Kidney tubule cell (primary cell): ENCODE data around the gene CPLANE2.
"Not testable (repeated sequence)": the region's sequence is repeated elsewhere in the genome, so short reads cannot be mapped to it uniquely, and the experiment has no call there.

Experiments used
- DNase-seq: peaks from one replicate; pipeline ENCODE4 v3.0.0-alpha.2; 2018; ENCODE audit warnings: low spot score

The CPLANE2 gene

DNA sequence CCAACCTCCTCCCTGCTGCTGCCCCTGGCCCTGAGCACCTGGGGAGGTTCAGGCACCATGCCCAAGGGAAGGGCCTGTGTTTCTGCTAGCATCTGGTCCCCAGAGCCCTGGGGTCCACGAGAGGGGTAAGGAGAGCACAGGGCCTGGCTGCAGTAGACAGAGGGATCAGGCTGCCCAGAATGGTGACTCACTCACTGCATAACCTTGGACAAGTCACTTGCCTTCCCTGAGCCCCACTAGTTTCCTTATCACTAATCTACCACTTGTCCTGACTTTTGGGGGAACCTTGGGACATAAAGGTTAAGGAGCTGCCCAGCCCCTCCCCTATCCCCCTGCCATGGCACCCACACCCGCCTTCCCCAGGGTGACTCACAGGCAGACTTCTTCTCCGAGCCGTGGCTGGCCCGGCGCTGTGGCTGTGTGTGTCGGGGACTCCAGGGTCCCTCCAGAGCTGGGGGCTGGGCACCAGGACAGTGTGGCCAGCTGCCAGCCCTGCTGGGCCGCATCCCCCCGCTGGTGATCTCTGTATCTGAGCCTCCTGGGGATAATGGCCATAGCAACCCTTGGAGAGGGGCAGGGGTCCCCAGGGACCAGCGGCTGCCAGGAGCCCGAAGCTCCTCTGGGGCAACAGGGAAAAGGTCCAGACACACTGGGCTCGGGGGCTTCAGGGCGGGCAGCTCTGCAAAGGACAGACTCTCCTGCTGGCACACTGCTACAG, 28.6 kb downstream of the CPLANE2 start:
- DNase-seq = no peak

DNA sequence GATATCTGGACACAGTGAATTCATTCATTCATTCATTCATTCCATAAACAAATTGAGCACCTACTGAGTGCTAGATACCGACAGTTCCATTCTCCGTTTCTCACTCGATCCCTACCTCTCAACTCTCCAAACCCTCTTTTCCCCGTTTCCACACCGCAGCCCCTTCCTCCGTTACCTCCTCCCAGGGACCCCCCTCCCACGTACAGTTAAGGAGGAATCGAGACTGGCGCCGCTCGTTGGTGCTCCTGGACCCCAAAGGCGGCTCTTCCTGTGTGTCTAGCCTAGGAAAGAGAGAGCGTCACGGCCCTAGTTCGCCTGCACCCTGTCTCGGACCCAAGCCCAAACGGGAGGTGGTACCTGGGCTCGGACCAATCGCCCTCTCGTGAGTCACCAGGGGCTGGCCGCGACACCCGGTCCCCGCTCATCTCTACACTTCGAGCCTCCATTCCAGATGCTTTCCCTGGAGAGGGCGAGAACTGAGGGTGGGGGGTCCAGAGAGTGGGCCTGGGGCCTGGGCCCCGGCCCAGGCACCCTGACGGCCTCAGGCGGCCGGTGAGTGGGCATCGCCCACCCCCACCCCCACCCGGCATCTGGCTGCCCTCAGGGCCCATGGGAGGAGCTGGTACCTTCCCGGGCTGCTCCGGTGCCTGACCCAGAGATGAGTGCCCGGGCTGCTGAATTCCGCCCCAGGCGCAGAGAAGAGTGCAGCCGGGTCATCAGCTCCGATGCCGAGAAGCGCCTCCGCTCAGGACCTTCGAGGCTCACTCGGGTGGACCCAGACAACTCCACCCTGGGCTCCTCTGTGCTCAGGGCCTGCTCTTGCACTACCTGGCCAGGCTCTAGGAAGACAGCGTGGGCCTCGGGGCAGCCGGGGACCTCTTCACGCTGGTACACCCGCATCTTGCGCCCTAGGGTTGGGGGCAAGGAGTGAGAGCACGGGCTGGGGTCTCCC, 29.4 kb downstream of the CPLANE2 start:
- no peak for DNase-seq

DNA sequence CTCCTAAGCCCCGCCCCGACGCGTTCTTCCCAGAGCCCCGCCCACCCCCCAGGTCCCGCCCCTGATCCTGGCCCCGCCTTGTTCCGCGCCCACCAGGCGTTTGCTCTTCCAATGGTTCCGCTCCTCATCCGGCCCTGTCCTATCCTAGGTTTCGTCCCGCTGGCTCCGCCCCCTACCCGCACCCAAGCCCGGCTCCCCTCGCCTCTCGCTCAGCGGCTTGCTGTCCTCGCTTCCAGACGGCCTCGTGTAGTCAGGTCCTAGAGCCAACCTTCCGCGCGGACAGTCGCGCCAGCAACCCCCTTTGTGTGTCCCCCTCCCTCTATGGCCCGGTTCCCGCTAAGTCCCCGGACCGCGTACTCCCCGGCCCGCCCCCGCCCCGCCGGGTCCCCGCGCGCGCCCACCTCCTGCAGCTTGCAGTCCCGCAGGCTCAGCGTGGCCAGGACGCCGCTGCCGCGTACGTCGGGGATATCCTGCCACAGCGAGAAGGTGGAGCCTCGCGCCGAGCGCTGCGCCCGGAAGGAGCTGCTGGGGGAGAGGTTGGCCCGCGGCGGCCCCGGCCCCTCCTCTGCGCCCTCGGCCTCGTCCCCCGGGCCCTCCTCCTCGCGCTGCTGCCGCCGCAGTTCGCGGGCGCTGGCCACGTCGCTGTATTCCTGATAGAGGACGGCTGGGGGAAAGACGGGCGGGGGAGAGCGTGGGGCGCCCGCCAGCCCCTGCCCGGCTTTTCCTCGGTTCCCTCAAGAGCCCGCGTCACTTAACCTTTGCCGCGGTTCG, 30.3 kb downstream of the CPLANE2 start:
- peak; percentile 98 for DNase-seq

DNA sequence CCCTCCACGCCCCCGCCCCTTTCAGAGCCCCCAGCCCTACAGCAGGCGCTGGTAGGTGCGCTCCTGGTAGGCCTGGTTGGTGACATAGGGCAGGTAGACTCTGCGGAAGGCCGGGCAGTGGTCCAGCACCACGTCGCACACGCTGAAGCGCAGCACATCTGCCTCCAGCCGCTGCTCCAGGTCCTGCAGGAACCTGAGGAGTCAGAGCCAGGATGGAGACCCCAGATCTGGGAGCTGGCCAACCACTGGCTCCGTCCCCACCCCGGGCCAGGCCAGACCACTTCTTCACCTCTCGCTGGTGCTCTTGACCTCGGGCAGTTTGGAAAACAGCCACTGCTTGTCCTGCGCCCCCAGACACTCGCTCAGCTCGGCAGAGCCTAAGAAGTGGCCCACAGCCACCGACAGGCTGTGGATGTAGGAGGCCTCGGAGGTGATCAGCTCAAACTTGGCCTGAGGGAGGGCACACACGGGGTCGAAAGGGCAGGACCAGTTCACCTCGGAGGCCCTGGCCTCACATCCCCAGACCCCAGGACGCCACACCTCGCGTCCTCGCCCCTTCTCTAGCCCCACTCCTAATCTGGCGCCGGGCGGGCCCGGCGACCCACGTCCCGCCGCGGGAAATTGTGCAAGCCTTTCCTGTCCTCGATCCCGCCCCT, 31.0 kb downstream of the CPLANE2 start:
- DNase-seq = no peak

DNA sequence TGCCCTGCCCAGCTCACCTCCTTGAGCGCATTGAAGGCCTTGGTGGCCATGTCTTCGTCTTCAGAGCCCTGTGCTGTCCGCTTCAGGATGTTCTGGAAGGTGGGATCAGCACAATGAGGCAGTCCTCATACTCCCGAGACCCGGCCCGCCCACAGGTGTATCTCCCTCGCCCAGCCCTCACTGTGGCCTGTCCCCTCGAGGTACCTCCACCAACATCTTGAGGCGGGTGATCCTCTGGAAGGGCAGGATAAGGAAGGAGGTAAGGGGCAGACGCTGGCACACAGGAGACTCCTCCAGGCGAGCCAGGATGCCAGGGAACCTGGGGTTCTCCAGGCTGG, 31.7 kb downstream of the CPLANE2 start:
- no peak for DNase-seq

DNA sequence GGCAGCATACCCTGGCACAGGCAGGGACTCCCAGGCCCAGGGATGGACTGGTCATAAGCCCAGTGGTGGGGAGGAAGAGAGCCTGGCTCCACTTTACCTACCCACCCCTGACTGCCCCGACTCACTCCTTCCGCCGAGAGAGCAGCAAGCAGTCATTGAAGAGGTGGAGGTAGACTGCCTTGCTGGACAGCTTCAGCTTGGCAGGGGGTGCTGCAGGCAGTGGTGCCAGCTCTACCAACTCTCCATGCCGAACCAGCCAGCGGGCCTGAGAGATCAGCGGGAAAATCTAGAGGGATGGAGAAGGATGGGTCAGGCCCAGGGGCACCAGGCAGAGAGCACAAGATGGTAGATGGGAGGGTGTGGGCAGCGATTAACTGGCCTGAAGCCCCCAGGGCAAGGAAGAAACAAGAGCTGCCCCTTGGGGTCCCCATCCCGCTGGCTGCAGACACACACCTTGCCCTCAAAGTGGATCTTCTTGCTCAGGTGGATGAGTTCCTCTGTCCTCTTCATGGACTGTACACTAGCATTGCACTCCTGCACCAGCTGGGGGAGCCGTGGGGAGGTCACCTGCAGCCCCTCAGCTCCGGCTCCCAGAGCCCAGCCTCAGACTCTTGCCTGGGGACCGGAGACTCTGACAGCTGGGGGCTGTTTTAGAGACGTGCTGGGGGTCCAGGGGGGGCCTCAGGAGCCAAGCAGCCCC, 32.2 kb downstream of the CPLANE2 start:
- no peak for DNase-seq

DNA sequence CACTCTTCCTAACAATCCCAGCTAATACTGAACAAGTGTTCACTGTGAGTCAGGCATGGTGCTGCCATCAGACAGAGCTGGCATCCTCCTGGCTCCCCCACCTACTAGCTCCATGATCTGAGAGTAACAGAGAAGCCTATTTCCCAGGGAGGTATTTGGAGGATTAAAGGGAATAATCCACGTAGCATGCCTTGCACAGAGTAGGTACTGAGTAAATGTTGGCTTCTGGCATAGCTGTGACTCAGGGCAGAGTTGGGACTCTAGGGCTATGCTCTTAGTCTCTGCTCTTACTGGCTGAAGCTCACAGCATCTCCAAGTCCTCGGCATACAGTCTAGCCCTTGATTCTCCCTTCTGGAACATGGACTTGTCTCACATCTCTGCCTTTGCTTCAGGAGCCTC, 32.8 kb downstream of the CPLANE2 start:
- no peak for DNase-seq

DNA sequence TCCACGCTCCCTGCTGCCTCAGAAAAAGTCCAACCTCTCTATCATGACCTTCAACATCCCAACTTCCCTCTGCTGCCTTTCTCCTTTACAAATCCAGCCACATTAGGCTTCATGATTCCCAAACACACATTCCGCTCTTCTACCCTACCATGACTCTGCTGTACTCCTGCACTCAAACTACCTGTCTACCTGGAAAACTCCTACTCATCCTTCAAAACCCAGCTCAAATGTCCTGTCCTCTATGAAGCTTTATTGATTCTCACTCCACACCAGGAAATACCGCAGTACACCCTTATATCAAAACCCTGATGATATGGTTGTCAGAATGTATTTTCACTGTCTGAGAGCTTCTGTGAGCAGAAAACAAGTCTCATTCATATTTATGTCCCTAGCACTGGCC, 33.4 kb downstream of the CPLANE2 start:
- no peak for DNase-seq

DNA sequence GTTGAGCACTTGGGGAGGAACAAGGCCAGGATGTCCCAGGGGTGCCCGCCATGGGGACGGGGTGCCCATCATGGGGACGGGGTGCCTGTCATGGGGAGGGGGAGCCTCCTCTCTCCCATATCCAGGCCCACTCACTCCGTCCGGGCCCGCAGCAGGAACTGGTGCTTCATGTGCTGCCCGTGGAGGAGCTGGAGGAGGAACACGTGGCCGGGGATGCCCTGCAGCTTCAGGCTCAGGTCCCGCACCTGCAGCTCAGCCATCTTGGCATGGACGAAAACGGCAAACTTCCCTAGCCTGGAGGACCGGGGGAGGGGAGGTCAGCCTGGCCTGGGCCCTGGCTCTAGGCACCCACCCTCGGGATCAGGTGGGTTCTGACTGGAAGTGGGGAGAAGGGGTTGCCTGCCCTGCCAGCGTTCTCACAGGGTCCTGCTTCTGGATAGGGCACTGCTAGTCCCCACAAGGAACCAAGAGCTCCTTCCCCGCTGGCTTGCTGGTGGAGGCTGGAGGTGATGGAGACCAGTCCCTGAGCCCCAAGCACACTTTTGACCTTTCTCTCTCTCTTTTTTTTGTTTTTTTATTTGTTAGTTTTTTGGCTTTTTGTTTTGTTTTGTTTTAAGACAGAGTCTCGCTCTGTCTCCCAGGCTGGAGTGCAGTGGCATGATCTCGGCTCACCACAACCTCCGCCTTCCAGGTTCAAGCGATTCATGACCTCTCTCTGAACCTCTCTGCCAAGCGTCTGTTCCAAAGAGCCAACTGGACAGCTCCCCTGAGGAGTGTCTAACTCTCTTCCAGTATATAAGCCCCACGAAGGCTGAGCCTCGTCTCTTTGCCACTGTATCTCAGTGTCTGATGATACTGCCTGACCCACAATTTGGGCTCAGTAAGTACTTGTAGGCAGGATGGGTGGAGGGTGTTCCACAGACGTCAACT, 34.4 kb downstream of the CPLANE2 start:
- no peak for DNase-seq

DNA sequence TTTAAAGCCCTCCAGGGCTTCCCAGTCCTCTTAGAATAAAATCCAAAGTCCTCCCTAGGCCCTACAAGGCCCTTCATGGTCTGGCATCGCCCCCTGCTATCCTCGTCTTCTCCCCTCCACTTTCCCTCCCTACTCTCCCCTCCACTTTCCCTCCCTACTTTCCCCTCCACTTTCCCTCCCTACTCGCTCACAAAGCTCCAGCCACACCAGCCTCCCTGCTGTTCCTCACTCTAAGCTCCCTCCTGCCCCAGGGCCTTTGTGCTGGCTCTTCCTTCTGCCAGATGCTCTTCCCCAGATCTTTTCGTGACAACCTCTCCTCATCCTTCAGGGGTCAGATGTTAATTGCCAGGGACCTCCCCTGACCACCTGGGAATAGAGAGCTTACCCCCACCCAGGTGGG, 37.3 kb downstream of the CPLANE2 start:
- DNase-seq = no peak

DNA sequence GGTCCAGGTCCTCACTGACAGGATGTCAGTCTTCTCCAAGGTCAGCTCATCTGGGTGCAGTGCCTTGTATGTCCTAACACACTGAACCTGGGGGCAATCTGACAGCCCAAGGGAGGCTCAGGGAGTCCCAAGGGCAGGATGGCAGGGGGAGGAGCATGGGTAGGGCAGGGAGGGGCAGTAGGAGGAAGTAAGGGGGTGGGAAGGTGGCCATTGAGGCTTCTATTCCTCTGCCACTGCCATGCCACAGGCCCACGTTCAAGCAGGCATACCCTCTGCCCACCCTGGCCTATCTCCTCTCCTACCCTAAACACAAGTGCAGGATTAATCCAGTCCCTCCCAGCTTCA, 37.9 kb downstream of the CPLANE2 start:
- DNase-seq = no peak

DNA sequence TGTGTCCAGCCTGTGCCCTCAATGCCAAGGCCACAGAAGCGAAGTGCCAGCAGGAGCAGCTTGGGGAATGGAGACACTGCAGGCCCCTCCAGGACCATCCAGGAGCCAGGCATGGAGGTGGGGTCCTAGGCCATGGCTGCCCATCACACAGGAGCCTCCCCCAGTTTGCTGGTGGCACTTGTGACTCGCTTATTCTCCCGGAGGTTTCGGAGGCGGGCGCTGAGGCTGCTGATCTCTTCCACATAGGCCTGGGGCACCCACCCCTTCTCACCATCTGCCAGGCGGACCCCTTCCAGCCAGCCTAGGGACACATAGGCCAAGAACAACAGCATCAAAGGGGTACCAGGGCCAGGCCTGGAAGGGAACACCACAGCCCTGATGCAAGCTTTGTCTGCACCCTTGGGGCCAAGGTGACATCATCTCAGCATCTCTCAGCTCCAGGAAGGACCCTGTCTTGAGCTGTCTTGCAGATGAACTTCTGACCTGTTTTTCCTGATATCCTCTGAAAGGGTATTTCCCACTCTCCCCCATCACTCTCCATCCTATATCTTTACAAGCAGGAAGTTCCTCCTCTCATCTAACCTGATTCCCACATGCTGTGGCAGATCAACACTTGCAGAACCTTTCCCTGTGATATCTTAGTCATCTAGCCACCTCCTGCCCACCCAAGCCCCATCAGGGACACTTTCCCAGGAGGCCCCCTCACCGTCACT, 38.4 kb downstream of the CPLANE2 start:
- peak; percentile 16 for DNase-seq

DNA sequence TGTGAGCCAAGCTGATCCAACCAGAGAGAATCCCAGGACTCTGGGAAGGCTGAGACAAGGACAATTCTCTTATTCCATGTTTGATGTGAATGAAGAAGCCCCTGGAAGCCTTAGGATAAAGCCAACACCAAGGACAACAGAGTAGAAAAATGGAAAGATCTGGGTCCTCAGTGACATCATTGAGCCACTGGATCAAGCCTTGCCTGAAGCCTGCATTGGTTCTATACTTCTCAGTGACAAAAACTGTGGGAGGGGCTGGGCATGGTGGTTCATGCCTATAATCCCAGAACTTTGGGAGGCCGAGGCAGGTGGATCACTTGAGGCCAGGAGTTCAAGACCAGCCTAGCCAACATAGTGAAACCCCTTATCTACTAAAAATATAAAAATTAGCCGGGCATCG, 40.1 kb downstream of the CPLANE2 start:
- DNase-seq = no peak

DNA sequence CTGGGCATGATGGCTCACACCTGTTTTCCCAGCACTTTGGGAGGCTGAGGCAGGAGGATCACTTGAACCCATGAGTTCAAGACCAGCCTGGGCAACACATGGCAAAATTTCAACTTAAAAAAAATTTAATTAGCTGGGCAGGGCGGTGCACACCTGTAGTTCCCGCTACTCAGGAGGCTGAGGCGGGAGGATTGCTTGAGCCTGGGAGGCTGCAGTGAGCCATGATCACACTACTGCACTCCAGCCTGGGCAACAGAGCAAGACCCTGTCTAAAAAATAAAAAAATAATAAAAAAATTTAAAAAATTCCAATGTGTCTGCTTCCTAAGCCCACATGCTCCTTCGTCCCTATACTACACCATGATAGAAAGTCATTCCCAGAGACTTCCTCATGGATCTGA, 40.8 kb downstream of the CPLANE2 start:
- not testable (repeated sequence) for DNase-seq

DNA sequence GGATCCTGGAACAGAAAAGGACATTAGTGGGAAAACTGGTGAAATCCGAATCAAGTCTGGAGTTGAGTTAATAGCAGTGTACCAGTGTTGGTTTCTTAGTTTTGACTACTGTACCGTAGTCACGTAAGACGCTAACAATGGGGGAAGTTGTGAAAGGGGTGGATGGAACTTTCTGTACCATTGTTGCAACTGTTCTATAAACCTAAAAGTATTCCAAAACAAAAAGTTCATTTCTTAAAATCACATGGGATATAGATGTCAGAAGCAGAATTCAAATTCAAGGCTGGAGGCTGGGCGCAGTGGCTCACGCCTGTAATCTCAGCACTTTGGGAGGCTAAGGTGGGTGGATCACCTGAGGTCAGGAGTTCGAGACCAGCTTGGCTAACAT, 41.5 kb downstream of the CPLANE2 start:
- DNase-seq = no peak

DNA sequence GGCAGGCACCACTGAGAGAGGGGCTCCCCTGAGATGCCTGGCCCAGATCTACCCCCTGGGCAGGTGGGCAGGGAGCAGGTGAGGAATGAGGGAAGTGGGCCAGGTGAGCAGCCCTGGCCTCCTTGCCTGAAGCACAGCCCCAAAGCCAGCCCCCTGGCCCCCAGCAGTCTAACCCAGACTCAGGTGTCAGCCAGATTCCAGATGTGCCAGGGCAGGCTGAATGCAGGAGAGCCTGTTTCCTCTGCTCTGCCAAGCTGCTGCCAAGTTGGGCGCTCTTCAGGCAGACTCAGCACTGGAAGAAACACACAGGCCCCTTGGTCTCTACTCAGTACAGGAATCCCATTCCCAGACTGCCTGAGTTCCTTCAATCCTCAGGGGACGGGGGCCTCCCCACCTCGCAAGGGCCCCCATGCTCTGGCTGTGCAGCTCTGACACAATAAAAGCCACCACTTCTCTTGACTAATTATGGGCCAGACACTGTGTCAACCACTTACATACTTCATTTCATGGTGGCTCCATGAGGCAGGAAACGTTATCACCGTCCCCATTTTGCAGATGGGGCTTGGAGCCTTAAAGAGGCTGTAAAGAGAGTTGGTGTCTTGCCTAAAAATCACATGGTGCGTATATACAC, 45.0 kb downstream of the CPLANE2 start:
- no peak for DNase-seq

DNA sequence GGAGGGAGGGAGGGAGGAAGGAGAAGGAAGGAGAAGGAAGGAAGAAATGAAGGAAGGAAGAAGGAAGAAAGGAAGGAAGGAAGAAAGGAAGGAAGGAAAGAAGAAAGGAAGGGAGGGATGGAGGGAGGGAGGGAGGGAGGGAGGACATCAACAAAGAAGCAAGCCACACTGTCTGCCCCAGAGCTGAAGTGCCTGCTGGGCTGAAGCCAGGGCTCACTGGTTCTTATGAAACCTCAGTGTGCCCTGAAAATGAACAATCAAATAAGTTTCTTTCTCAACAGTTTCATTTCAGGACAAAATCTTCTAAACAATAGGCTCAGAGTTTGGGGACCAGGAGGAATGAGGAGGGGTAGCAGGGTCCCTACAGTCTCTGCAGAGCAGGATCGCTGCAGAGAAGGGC, 45.7 kb downstream of the CPLANE2 start:
- no peak for DNase-seq

DNA sequence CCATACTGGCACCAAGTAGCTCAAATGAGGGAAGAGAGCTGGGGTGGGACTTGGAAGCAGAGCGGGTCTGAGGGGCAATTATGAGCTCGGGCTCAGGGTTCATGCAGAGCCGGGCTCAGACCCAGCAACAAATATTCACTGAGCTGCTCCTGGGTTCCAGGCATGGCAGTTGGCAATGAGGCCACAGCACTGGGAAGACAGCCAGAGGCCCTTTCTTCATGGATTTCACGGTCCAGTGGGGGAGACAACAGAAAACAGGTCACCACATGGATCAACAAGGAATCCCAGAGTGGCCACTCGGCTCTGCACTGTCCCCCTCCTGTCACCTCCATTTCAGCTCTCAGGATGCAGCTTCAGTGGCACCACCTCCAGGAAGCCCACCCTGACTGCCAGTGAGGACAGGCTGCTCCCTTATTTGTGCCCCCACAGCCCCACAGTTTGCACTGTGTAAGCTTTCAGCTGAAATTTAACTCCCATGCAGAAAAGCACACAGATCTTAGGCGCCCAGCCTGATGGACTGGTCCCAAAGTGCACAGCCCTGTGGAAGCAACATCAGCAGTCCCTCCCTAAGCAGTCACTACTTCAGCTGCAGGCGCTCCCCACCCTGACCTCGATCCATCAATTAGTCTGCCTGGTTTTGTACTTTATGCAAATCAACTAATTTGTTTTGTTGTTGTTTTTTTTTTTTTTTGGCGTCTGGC, 46.9 kb downstream of the CPLANE2 start:
- peak; percentile 60 for DNase-seq

DNA sequence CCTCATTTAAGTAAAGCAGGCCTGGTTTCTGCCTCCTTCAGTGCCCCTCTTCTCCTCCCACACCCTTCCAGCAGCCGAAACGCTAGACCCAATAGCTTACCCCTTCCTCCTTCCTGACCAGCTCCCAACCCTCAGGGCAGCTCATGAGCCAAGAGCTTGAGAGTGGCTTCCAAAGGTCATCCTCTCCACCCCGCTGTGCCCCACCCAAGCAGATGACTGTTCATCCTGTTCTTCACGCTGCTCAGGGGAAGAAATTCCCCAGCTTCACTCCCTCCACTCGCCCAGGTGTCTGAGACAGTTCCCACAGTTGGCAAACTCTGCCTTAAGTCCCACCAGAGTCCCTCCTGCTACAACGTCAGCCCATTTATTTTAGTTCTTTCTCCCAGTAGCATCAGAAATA, 48.0 kb downstream of the CPLANE2 start:
- peak; percentile 66 for DNase-seq
